HG02571 (cell line): ENCODE results near the gene SLC22A6.
"Not testable (repeated sequence)": the region's sequence is repeated elsewhere in the genome, so short reads cannot be mapped to it uniquely, and the experiment has no call there.

Experiments used
- ATAC-seq: cut with Tn5 transposase; IDR thresholded peaks from one replicate; pipeline ENCODE4 v1.9.1; 2021; ENCODE audit warnings: mild to moderate bottlenecking, moderate library complexity; ENCODE audit not compliant: unreplicated experiment

The SLC22A6 gene

DNA sequence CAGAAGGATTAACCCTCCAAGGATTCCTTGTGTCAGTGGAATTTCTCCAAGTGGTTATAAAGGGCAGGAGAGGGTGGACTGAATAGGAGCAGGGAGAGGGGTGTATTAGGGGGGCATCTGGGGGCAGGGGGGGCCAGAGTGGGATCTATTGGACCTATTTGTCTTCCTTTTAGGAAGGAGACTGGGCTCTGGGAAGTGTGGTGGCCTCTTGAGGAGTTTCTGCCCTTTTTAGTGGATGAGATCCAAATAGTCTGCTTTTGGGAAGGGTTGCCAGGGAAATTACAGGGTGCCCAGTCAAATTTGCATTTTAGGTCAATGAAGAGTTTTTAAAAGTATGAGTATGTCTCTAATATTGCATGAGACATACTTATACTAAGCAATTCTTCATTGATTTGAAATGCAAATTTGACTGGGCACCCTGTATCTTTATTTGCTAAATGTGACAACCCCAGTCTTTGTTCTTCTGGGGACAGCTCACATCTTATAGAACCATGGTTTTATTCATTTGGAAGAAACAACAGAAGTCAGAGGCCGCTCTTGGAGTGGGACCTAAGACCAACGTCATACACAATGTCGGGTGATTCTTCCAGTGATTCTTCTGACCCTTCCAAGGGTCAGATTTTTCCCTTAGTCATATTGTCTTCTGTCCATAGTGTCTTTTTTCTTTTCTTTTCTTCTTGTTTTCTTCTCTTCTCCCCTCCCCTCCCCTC lies 429 bp upstream of the SLC22A6 start:
- ATAC-seq: no peak

DNA sequence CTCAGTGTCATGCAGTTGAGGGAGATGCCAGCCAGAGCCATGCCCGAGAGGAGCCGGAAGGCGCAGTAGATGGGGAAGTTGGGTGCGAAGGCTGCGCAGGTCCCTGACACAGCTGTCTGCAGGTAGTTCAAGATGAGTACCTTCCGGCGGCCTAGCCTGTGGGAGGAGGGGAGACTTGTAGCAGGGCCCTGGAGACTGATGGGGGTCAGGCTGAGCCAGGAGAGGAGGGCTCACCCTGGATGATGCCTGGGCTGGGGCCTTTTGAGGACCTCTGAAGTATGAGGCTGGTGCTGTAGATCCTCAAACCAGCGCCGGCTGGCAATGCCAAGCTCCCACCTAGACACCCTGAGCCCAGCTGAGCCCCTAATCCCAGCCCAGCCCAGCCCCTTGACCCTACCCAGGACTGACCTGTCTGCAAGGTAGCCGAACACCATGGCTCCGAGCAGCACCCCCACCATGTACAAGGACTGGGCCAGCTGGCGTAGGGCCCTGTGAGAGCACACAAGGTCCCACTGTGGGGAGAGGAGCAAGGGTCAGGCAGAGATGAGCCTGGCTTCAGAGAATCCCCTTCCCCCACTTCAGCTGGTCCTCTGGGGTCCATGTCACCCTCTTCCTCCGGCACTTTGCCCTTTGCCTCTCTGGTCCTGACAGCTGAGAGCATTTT lies 1.1 kb downstream of the SLC22A6 start:
- no peak for ATAC-seq

DNA sequence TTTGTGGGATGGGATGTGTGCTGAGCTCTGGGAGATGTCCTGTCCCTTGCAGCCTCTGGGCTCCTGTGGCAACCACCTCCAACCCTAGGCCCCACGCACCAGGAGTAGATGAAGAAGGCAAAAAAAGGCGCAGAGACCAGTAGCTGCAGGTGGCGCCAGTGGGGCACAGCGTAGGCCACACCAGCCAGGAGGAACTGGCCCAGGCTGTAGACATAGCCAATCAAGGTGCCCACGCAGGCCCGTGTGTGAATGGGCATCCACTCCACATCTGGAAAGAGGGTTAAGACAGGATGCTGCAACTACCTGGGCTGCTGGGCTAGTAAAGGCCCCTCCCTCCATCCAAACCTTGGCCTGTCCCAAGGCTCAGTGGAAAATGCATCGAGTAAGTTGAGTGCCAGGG lies 3.0 kb downstream of the SLC22A6 start:
- no peak for ATAC-seq

DNA sequence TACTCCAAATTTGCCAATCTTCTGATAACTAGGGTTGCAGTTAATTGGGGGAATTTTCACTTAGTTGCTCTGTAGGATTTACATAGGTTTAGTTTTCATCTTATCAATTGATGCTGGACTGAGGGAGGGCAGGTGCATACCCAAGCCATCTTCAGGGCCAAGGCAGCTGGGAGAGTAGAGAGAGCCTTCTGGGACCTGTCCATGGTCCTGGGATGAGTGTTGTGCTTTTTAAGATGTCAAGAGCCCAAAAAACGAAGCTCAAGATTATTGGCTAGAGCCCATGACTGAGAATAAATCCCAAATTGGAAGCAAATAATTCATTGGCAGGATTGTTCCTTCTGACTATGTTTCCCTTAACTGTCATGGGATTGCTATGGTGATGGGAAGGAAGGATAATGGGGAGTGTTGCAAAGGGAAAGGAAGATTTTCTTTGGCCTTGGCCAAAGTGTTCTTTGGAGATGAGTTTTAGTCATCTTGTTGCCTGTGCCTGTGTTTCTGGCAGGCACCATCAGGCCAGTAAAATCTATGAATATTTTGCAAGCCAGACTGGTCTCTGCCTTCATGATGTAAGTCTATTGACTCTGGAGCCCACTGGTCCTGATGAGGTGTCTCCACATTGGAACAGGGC lies 4.5 kb downstream of the SLC22A6 start:
- no peak for ATAC-seq

DNA sequence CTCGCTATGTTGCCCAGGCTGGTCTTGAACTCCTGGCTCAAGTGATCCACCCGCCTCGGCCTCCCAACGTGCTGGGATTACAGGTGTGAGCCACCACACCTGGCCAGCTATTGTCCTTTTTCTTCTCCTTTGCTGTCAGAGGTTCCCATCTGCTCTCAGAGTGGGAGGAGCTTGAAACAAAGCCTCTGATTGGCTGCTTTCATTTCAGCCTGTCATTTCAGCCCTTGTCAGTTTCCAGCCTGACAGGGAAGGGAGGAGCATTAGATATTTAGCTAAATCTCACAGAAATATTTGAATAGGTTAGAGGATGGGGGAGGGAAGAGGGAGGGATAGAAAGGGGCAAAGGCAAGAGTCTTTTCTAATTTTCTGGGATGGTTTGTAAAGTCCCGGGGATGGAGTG lies 8.7 kb downstream of the SLC22A6 start:
- ATAC-seq: no peak

DNA sequence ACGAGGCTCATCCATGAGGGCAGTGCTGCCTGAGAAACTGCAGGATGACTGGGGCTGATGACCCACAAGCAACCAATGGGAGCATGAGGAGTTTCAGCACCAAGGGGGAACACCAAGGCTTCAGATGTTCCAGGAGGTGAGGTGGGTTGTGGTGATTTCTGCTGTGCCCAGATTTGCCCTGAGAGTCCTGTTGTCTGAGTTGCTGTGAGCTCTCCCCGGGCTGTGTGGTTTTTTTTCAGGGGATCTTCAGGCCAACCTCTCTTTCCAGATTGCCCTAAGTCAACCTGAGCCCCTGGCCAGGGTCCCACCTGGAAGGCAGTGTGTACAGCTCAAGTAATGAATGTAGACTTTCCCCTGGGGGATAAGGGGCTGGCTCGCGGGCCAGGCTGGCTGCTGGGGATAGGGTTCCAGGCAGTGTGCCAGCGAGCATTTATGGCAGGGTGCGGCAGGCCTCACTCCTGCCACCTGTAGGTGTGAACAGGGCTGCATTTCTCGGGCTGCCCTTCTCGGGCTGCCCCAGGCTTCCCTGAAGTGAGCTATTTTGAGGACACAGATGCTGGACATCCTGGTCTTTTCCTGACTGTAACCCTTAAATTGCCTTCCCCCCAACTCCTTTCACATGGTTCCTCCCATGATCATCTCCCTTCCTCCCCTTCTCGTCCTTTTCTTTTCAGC lies 9.8 kb downstream of the SLC22A6 start:
- no peak for ATAC-seq

DNA sequence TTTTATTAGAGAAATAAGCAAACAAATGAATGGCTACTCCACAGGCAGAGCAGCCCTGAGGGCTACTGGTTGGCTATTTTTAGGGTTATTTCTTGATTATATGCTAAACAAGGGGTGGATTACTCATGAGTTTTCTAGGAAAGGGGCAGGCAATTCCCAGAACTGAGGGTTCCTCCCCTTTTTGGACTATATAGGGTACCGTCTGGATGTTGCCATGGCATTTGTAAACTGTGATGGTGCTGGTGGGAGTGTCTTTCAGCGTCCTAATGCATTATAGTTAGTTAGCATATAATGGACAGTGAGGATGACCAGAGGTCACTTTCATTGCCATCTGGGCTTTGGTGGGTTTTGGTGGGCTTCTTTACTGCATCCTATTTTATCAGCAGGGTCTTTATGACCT lies 19.2 kb downstream of the SLC22A6 start:
- ATAC-seq: no peak

DNA sequence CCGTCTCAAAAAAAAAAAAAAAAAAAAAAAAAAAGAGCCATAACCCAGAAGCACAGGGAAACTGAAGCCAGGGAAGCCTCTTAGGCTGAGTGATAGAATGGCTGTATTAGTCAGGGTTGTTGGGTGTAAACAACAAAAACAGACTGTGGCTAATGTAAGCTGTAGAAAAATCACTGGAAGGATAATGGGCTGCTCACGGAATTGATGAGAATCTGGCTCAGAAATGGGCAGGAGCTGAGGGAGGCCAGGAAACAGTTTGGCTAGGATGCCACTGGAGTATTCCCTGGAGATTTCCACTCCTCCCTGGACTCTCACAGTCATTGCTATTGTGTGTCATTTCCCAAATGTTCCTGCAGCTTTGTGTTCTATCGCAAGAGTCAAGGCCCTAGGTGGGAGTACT lies 22.4 kb downstream of the SLC22A6 start:
- ATAC-seq: no peak

DNA sequence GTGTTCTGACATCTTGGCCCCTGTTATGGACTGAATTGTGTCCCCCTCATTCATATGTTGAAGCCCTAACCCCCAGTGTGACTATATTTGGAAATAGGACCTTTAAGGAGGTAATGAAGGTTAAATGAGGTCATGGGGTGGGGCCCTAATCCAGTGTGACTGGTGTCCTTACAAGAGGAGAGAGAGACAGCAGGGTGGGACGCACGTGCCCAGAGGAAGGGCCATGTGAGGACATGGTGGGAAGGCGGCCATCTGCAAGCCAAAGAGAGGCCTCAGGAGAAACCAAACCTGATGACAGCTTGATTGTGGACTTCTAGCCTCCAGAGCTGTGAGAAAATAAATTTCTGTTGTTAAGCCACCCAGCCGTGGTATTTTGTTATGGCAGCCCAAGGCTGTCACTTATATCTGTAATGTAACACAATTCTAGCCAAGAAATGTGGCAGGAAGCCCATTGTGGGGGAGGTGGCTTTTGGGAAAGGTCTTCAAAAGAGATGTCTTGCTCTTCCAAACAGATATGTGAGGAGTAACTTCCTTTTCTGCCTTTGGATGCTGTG lies 23.7 kb downstream of the SLC22A6 start:
- no peak for ATAC-seq

DNA sequence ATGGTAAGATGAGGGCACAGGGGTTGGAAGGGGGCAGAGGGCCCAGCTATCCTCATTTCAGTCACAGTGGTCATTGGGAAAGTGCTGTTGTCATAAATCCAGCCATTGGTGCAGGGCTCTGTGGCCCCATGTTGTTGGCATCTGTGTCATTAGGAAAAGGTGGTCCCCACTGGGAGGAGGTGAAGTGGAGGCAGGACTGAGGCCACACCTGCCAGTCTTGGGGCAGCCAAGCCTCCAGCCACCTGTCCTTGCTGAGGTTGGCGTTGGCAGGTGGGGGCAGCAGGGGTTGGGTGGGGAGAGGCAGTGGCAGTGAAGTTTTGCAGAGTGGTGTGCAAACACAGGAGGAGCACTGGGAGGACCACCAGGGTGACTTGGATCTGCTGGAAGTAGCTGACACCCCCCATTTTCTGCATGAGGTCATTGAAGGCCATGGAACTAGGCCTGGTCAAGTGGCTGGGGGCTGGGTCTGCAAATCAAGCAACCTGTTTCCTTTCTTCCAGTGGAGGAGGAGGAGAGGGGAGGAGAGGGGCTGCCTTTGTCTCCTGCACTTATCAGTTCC lies 25.3 kb downstream of the SLC22A6 start:
- no peak for ATAC-seq

DNA sequence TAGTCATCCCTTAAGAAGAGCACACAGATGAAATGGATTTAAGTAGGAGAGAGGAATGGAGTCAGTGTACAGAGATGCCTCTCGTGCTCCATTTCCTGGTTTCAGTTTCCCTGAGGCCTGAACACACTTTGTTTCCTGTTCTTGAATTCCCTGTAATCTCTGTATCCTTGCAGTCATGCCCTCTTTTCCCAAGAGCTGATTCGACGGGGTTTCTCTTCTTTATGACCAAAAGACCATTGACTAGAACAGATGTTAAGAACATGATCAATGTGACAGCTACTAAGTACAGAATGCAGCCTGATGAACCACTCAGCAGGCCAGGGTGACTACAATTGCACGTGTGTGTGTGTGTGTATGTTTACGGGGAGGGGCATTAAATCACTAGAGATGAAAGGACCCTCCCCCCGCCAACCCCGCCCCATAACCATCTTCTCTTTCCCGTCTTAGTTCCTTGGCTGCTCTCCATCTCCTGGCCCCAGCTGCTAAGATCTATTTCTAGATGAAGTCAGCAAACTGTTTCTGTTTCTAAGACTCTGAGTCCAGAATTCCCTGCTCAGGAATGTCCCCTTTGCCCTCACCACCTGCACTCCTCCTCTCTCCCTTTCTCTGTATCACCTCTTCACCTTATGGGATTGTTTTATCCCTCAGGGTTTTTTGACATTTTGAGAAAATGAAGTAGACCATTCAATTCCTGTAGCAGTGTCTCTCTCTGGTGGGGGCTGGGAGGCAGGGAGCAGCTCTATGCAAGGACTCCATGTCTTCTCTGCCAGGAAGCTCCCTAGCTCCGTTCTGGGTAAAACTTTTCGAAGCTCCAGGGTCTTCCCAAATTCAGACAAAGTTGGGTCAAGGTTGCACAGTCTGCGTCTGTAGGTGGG lies 26.0 kb downstream of the SLC22A6 start:
- no peak for ATAC-seq

DNA sequence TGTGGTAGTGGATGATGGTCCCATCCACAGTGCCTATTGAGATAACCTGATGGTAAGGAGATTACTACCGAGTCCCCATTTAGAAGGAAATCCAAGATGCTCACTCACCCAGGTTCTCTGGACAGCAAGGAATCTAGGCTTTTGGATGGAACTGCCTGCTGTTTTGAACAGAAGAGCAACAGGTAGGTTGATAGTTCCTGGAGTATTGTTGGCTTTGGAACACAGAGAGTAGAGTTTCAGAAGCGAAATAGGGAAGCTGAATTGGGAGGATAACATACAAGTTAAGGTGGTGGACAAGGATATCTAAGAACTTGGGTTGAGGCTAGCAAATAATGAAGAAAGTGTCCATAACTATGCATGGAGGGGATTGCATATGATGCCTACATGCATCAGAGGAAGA lies 27.6 kb downstream of the SLC22A6 start:
- no peak for ATAC-seq

DNA sequence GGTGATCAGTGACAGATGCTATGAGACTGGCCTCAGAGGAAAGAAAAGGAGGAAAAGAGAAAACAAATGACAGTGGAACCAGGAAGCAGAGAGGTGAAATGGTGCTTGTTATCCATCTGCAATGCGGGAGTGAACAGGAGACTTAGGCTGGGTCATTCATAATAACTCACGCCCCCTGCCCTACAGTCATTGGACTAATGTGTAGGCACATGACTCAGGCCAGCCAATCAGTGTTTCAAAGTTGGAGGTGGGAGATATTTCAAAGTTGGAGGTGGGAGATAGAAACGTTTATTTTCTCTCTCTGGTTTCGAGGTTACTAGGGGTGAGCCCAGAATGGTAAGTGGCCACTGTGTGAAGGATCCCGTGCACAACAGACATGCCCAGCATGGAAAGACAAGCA lies 30.3 kb downstream of the SLC22A6 start:
- ATAC-seq: no peak

DNA sequence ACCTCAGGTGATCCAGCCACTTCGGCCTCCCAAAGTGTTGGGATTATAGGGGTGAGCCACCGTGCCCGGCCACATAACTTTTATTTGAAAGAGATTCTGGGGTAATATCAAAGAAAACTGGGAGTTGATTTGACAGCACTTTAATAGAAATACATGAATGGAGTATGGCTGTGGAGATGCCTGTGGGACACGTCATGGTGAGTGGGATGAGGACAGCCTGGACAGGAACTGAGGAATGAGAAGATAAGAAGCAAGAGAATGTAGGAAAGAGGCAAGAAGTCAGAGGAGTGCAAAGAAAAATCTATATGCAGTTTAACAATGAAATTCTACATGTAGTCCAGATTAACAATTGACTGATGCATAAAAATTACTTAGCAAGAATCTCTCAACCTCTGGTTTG lies 31.0 kb downstream of the SLC22A6 start:
- ATAC-seq: no peak

DNA sequence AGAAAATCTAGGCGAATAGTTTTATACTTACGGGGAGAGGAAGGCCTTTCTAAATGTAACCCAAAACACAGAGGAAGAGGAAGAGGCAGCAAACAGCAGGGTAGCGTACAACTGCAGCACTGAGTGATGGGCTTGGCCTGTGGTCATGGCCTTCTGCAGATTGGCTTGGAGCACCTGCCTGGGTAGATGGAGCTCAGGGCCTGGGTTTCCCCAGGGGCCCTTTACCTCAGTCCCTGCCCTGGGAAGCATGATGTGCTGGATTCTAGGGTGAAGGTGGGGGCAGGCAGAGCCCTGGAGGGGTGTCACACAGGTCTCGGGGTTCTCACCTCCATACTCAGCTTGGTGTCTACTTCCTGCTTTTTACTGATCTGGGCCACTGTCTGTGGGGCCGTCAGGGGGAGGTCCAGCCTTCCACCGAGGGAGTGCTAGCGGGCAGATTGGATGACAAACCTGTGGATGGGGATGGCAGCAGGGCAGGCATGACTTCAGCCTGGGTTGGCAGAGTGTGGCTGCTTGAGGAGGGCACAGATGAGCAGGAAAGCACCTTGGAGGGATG lies 35.9 kb downstream of the SLC22A6 start:
- no peak for ATAC-seq

DNA sequence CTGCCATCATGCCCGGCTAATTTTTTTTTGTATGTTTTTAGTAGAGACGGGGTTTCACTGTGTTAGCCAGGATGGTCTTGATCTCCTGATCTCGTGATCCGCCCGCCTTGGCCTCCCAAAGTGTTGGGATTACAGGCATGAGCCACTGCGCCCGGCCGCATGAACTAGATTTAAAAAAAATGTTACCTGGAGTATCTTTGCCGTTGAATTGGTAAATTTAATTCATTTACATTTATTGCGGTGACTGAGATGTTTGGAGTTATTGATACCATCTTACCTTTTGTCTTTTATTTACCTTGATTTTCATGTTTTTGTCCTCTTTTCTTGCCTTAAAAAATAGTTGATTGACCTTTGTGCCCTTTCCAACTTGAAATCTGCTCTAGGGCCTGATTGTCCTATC lies 39.2 kb downstream of the SLC22A6 start:
- not testable (repeated sequence) for ATAC-seq

DNA sequence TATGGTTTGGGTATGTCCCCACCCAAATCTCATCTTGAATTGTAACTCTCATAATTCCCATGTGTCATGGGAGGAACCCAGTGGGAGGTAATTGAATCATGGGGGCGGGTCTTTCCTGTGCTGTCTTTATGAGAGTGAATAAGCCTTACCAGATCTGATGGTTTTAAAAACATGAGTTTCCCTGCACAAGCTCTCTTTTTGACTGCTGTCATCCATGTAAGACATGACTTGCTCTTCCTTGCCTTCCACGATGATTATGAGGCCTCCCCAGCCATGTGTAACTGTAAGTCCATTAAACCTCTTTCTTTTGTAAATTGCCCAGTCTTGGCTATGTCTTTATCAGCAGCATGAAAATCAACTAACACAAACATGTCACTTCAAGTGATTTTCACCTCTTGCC lies 47.2 kb downstream of the SLC22A6 start:
- not testable (repeated sequence) for ATAC-seq

DNA sequence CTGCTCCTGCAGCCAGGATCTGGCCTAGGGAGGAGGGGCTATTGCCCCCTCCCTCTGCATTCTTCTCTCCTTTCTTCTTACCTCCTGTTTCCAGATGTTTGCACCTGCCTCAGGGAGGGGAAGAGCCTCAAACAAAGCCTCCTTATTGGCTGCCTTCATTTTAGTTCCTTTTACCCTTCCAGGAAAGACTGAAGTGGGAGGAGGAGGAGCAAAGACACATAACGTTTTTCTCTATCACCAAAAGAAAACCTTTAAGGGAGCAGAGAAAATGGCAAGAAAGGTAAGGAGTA lies 50.3 kb downstream of the SLC22A6 start:
- ATAC-seq: no peak

DNA sequence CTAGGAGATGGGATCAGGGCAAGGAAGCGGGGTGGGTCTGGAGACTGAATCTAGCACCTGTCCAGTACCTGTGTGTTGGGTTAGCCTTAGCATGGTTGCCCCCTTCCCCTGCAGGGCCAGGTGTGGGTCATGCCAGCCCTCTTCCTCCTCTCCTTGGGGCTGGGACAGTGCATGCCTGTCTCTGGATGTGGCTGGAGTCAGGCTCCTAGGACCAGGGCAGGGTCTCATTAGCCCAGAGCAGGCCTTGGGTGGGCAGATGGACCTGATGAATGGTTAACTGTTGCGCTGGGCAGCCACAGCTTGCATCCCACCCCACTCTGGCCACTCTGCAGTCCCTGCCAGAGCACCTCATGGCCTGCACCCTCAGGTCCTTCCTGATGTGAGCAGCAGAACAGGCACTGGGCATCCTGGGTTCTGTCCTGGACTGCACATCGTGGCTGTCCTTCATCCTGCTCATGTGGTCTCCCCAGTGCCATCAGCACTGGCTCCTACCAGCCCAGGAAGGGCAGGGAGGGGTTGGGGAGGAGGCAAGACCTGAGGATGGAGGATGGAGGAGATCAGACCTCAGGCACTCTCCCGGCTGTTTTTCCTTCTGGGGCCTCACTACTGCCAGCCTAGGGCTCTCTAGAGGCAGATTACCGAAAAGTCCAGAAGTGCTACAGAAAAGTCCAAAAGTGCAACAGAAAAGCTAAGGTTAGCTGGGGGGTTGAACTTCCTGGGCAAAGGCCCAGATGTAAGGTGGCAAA lies 50.8 kb downstream of the SLC22A6 start:
- no peak for ATAC-seq
